ENCODE results near the gene ZNF124. TPM values are rescaled to one million over a fixed set of nuclear protein-coding genes. Genes with fewer than 3 reads are reported as not detected.
"Not testable (repeated sequence)": the region's sequence is repeated elsewhere in the genome, so short reads cannot be mapped to it uniquely, and the experiment has no call there.

Gene ZNF124
- total RNA-seq (74.2 and 108 TPM in 2 replicates), polyA plus RNA-seq (6.5 and 7.0 TPM in 2 replicates)

- not testable (repeated sequence) for H3K27ac ChIP-seq
- peak within 1 kb of the TSS; percentile 67 for H3K4me2 ChIP-seq
Measured at GRCh38 chr1:247171875-247172563, at the start of gene ZNF124. TSS of gene ZNF124 (minus strand) at chr1:247172020. CDS start at chr1:247171877, 143 bp downstream.

GRCh38 chr1:247220280-247220679 is 48.5 kb upstream of the ZNF124 start:
- not testable (repeated sequence) for H3K36me3 ChIP-seq (replicated peaks; ENCODE audit: insufficient read depth, low read depth); H3K9me3 ChIP-seq (ENCODE audit: low read depth); H3K4me2 ChIP-seq; H3K79me2 ChIP-seq; H3K9me2 ChIP-seq (replicated peaks; ENCODE audit: insufficient read depth); H3K27me3 ChIP-seq; H2AFZ ChIP-seq; H4K20me1 ChIP-seq (ENCODE audit: insufficient read depth, poor library complexity, severe bottlenecking); H3K4me3 ChIP-seq; DNase-seq (ENCODE audit: low spot score); H3K27ac ChIP-seq; H3K4me1 ChIP-seq (ENCODE audit: insufficient read depth)
- WGBS (ENCODE audit: low lambda C conversion rate, missing lambda C conversion rate): 97% methylated on average over 12 of the region's 30 CpGs

More at GRCh38 chr1:247171875-247172563, at the start of gene ZNF124:
- not testable (repeated sequence) for H3K27me3 ChIP-seq; H3K36me3 ChIP-seq (replicated peaks; ENCODE audit: insufficient read depth, low read depth); H2AFZ ChIP-seq; H4K20me1 ChIP-seq (ENCODE audit: insufficient read depth, poor library complexity, severe bottlenecking); H3K4me1 ChIP-seq (ENCODE audit: insufficient read depth); H3K9me3 ChIP-seq (ENCODE audit: low read depth); DNase-seq (ENCODE audit: low spot score); H3K4me3 ChIP-seq; H3K9me2 ChIP-seq (replicated peaks; ENCODE audit: insufficient read depth)
- peaks cover 24% of the 10 kb centered on the region for H3K79me2 ChIP-seq
- 80% methylated on average over 3 of the region's 28 CpGs for WGBS (ENCODE audit: low lambda C conversion rate, missing lambda C conversion rate)

GRCh38 chr1:247218121-247218651 is 46.4 kb upstream of the ZNF124 start:
- 77% methylated on average over 6 of the region's 6 CpGs for WGBS (ENCODE audit: low lambda C conversion rate, missing lambda C conversion rate)
- Histone ChIP-seq H3K9me3 (ENCODE audit: low read depth) (no peaks in the 10 kb centered on the region), H3K27me3 (peaks cover 6% of the 10 kb centered on the region), H3K4me2 (no peak overlapping the region), H2AFZ (no peak overlapping the region), H3K4me1 (ENCODE audit: insufficient read depth) (no peaks in the 10 kb centered on the region), H3K4me3 (no peak overlapping the region), H4K20me1 (ENCODE audit: insufficient read depth, poor library complexity, severe bottlenecking) (no peaks in the 10 kb centered on the region), H3K36me3 (replicated peaks; ENCODE audit: insufficient read depth, low read depth) (no peaks in the 10 kb centered on the region), H3K9me2 (replicated peaks; ENCODE audit: insufficient read depth) (no peaks in the 10 kb centered on the region), H3K79me2 (no peaks in the 10 kb centered on the region), H3K27ac (no peak overlapping the region)
- no peak for DNase-seq (ENCODE audit: low spot score)
- TF ChIP-seq CTCF (IDR thresholded peaks at IDR 0.05; ENCODE audit: poor library complexity): no peak
- no peak for TF ChIP-seq EZH2phosphoT487 (IDR thresholded peaks at IDR 0.05; ENCODE audit: low read depth, severe bottlenecking, unreplicated experiment)
- TF ChIP-seq EZH2 (IDR thresholded peaks at IDR 0.05; ENCODE audit: borderline replicate concordance): no peak

- Histone ChIP-seq H3K27ac (no peak overlapping the region), H3K4me3 (no peak overlapping the region), H3K36me3 (replicated peaks; ENCODE audit: insufficient read depth, low read depth) (no peaks in the 10 kb centered on the region), H3K9me2 (replicated peaks; ENCODE audit: insufficient read depth) (no peaks in the 10 kb centered on the region), H3K4me2 (no peak overlapping the region), H3K27me3 (peaks cover 6% of the 10 kb centered on the region), H4K20me1 (ENCODE audit: insufficient read depth, poor library complexity, severe bottlenecking) (no peaks in the 10 kb centered on the region), H3K9me3 (ENCODE audit: low read depth) (no peaks in the 10 kb centered on the region), H2AFZ (no peak overlapping the region), H3K79me2 (no peaks in the 10 kb centered on the region), H3K4me1 (ENCODE audit: insufficient read depth) (no peaks in the 10 kb centered on the region)
- no peak for DNase-seq (ENCODE audit: low spot score)
- TF ChIP-seq EZH2 (IDR thresholded peaks at IDR 0.05; ENCODE audit: borderline replicate concordance): no peak
- TF ChIP-seq CTCF (IDR thresholded peaks at IDR 0.05; ENCODE audit: poor library complexity): no peak
- no peak for TF ChIP-seq EZH2phosphoT487 (IDR thresholded peaks at IDR 0.05; ENCODE audit: low read depth, severe bottlenecking, unreplicated experiment)
- 84% methylated on average over 3 of the region's 3 CpGs for WGBS (ENCODE audit: low lambda C conversion rate, missing lambda C conversion rate)
Measured at GRCh38 chr1:247216261-247216660, 44.4 kb upstream of the ZNF124 start.

Data from hepatocyte (in vitro differentiated cells).